H1 (cell line): Measurements from ENCODE around the gene DHH. TPM values are rescaled to one million over a fixed set of nuclear protein-coding genes. Genes with fewer than 3 reads are reported as not detected.

Experiments used
- CTCF ChIA-PET: fragments of 300-600 bp; sonication (Branson Sonifier 250); formaldehyde crosslinking; loops from one replicate; lab custom pipeline; 2021; ENCODE audit not compliant: partially characterized antibody; lab: Charles Lee
- POLR2A ChIA-PET: fragments of 300-600 bp; sonication (Branson Sonifier 250); formaldehyde crosslinking; loops from one replicate; lab custom pipeline; 2021; ENCODE audit warnings: inconsistent platforms; ENCODE audit not compliant: partially characterized antibody; lab: Charles Lee
- DNase-seq, 2 experiments: peaks; one replicate each; pipeline versions ENCODE4 v3.0.0 to v3.0.0-alpha.2; 2010 to 2022; ENCODE audit warnings: low spot score in 2 of 2, low read depth in 1 of 2, mixed read lengths in 1 of 2
- FAIRE-seq: peaks from 2 replicates; lab custom pipeline; 2011; peaks lifted over from hg19 to GRCh38; lab: Jason Lieb, UNC
- H2AFZ ChIP-seq: 2 replicates; pipeline ENCODE4 v1.8.1; 2012; ENCODE audit warnings: low read length, inconsistent platforms
- H2AK5ac ChIP-seq: 2 replicates; pipeline ENCODE4 v1.6.1; 2013; ENCODE audit warnings: low read depth, low read length
- H2BK120ac ChIP-seq: replicated peaks from 2 replicates; pipeline ENCODE3; 2013; ENCODE audit warnings: low read depth, low read length, inconsistent platforms
- H2BK12ac ChIP-seq: 2 replicates; pipeline ENCODE4 v1.6.1; 2013; ENCODE audit warnings: low read depth, low read length
- H2BK15ac ChIP-seq: 2 replicates; pipeline ENCODE4 v1.6.1; 2013; ENCODE audit warnings: low read length
- H2BK20ac ChIP-seq: 2 replicates; pipeline ENCODE4 v1.6.1; 2013; ENCODE audit warnings: low read length
- H2BK5ac ChIP-seq: 2 replicates; pipeline ENCODE4 v1.6.1; 2013; ENCODE audit warnings: low read depth, low read length
- H3K14ac ChIP-seq: 2 replicates; pipeline ENCODE4 v1.6.1; 2013; ENCODE audit warnings: inconsistent platforms; ENCODE audit not compliant: insufficient read length
- H3K18ac ChIP-seq: 2 replicates; pipeline ENCODE4 v1.6.1; 2013; ENCODE audit warnings: low read length; ENCODE audit errors: extremely low read depth
- H3K23ac ChIP-seq: 2 replicates; pipeline ENCODE4 v1.6.1; 2013; ENCODE audit warnings: inconsistent platforms; ENCODE audit not compliant: insufficient read length
- H3K23me2 ChIP-seq: 2 replicates; pipeline ENCODE4 v1.6.1; 2013; ENCODE audit warnings: low read depth, low read length
- H3K27ac ChIP-seq: 2 replicates; pipeline ENCODE4 v1.6.1; 2011; ENCODE audit warnings: low read depth, low read length, inconsistent platforms
- H3K27me3 ChIP-seq, 4 experiments: replicated peaks in 1 of 4; 1 replicate in 1 of 4; 2 replicates in 3 of 4; pipeline versions ENCODE4 v1.6.1 to v1.8.1; 2011 to 2013; ENCODE audit warnings: low read length in 3 of 4, mild to moderate bottlenecking in 3 of 4, inconsistent platforms in 2 of 4, mixed read lengths in 2 of 4, moderate library complexity in 1 of 4; ENCODE audit not compliant: control insufficient read depth in 3 of 4, insufficient read depth in 3 of 4; ENCODE audit errors: extremely low read depth in 1 of 4
- H3K36me3 ChIP-seq, 4 experiments: 2 replicates each; pipeline versions ENCODE4 v1.6.1 to v1.8.1; 2011 to 2013; ENCODE audit warnings: mild to moderate bottlenecking in 4 of 4, low read length in 3 of 4, moderate library complexity in 2 of 4, control low read depth in 1 of 4, inconsistent platforms in 1 of 4; ENCODE audit not compliant: insufficient read depth in 4 of 4, control insufficient read depth in 2 of 4
- H3K4ac ChIP-seq: replicated peaks from 2 replicates; pipeline ENCODE3; 2013; ENCODE audit warnings: low read length, low read depth, mixed read lengths, inconsistent platforms; ENCODE audit not compliant: insufficient read length
- H3K4me1 ChIP-seq, 4 experiments: replicated peaks in 1 of 4; 1 replicate in 1 of 4; 2 replicates in 3 of 4; pipeline versions ENCODE4 v1.6.1 to v1.8.1; 2011 to 2013; ENCODE audit warnings: low read length in 3 of 4, inconsistent platforms in 2 of 4, mixed read lengths in 1 of 4; ENCODE audit not compliant: insufficient read depth in 4 of 4, control insufficient read depth in 3 of 4
- H3K4me2 ChIP-seq, 2 experiments: 2 replicates each; pipeline versions ENCODE4 v1.6.1 to v1.8.1; 2011 to 2013; ENCODE audit warnings: low read depth in 2 of 2, low read length in 2 of 2, control low read depth in 1 of 2, inconsistent platforms in 1 of 2, mild to moderate bottlenecking in 1 of 2; ENCODE audit not compliant: insufficient read depth in 1 of 2
- H3K4me3 ChIP-seq, 4 experiments: fragments of 200-600, 300-600 bp in 1 of 4; sonication (generic), shearing (Covaris generic), sonication (Bioruptor Twin) in 1 of 4; 2 replicates each; pipeline versions ENCODE4 v1.5.1 to v1.8.1; 2011 to 2016; ENCODE audit warnings: low read length in 4 of 4, low read depth in 3 of 4, control low read depth in 2 of 4, inconsistent platforms in 2 of 4, mild to moderate bottlenecking in 2 of 4, mixed read lengths in 1 of 4, moderate library complexity in 1 of 4; ENCODE audit not compliant: insufficient read depth in 2 of 4; ENCODE audit errors: extremely low read depth in 1 of 4
- H3K56ac ChIP-seq: replicated peaks from 2 replicates; pipeline ENCODE3; 2013; ENCODE audit warnings: low read depth, mild to moderate bottlenecking, mixed read lengths, low read length, inconsistent platforms; ENCODE audit not compliant: insufficient read length
- H3K79me1 ChIP-seq: 2 replicates; pipeline ENCODE4 v1.6.1; 2013; ENCODE audit warnings: low read depth, low read length, control low read depth
- H3K79me2 ChIP-seq, 2 experiments: 2 replicates each; pipeline versions ENCODE4 v1.6.1 to v1.8.1; 2012 to 2013; ENCODE audit warnings: low read length in 2 of 2, mild to moderate bottlenecking in 2 of 2, inconsistent platforms in 1 of 2; ENCODE audit not compliant: insufficient read depth in 2 of 2, control insufficient read depth in 1 of 2
- H3K9ac ChIP-seq, 4 experiments: replicated peaks in 1 of 4; 1 replicate in 1 of 4; 2 replicates in 3 of 4; pipeline versions ENCODE4 v1.6.1 to v1.8.1; 2011 to 2013; ENCODE audit warnings: low read depth in 3 of 4, low read length in 3 of 4, control low read depth in 2 of 4, mild to moderate bottlenecking in 2 of 4, moderate library complexity in 2 of 4, inconsistent platforms in 1 of 4; ENCODE audit errors: extremely low read depth in 1 of 4
- H3K9me3 ChIP-seq, 2 experiments: 2 replicates each; pipeline versions ENCODE4 v1.6.1 to v1.8.1; 2012 to 2013; ENCODE audit warnings: mild to moderate bottlenecking in 2 of 2, moderate library complexity in 2 of 2, control low read depth in 1 of 2, inconsistent platforms in 1 of 2, low read depth in 1 of 2, low read length in 1 of 2, mixed read lengths in 1 of 2; ENCODE audit not compliant: insufficient read depth in 2 of 2
- H4K20me1 ChIP-seq, 2 experiments: replicated peaks in 1 of 2; 2 replicates each; pipeline versions ENCODE3 to v1.8.1; 2011 to 2013; ENCODE audit warnings: inconsistent platforms in 2 of 2, low read length in 2 of 2, mild to moderate bottlenecking in 1 of 2; ENCODE audit not compliant: insufficient read depth in 2 of 2, control insufficient read depth in 1 of 2
- H4K5ac ChIP-seq: 2 replicates; pipeline ENCODE4 v1.6.1; 2013; ENCODE audit warnings: low read length, low read depth, mixed read lengths, inconsistent platforms; ENCODE audit not compliant: insufficient read length
- H4K8ac ChIP-seq: 2 replicates; pipeline ENCODE4 v1.8.0; 2013; ENCODE audit warnings: mild to moderate bottlenecking, moderate library complexity, low read length, inconsistent platforms; ENCODE audit not compliant: insufficient read depth; ENCODE audit errors: extremely low read depth
- H4K91ac ChIP-seq: replicated peaks from 2 replicates; pipeline ENCODE3; 2013; ENCODE audit warnings: low read length, mixed read lengths, inconsistent platforms; ENCODE audit not compliant: insufficient read length
- CBX5 ChIP-seq: fragments of 300-800, 300-1000 bp; sonication (generic); IDR thresholded peaks from 2 replicates; pipeline ENCODE4 v1.7.1; 2016; ENCODE audit warnings: antibody characterized with exemption, low read length, low read depth
- CHD1 ChIP-seq: IDR thresholded peaks from 2 replicates; pipeline ENCODE4 v1.6.1; 2012; ENCODE audit warnings: low read depth, low read length, improper control_type of control experiment
- CHD2 ChIP-seq: IDR thresholded peaks from 2 replicates; pipeline ENCODE4 v1.6.1; 2012; ENCODE audit warnings: low read length, improper control_type of control experiment
- CTBP2 ChIP-seq: IDR thresholded peaks from 2 replicates; pipeline ENCODE4 v1.7.0; 2011; ENCODE audit warnings: borderline replicate concordance, mild to moderate bottlenecking, moderate library complexity, mixed read lengths, low read length; ENCODE audit not compliant: insufficient read depth, insufficient read length
- HDAC2 ChIP-seq, 2 experiments: fragments of 300-600 bp in 1 of 2; sonication (generic) in 1 of 2; IDR thresholded peaks; 2 replicates each; pipeline ENCODE4 v1.6.1; 2011 to 2012; ENCODE audit warnings: low read depth in 2 of 2, low read length in 2 of 2, mild to moderate bottlenecking in 2 of 2, moderate library complexity in 2 of 2, borderline replicate concordance in 1 of 2, inconsistent platforms in 1 of 2
- JUN ChIP-seq: IDR thresholded peaks from 2 replicates; pipeline ENCODE4 v1.6.1; 2011; ENCODE audit warnings: low read depth, mild to moderate bottlenecking, improper control_type of control experiment, low read length
- KDM4A ChIP-seq: IDR thresholded peaks from one replicate; pipeline ENCODE4 v1.7.1; 2012; ENCODE audit warnings: low read depth, mild to moderate bottlenecking, moderate library complexity, low read length, inconsistent platforms; ENCODE audit not compliant: severe bottlenecking
- KDM5A ChIP-seq: fragments of 200-600 bp; IDR thresholded peaks from 2 replicates; pipeline ENCODE4 v1.7.1; 2012; ENCODE audit warnings: mild to moderate bottlenecking, low read length, inconsistent platforms, mixed read lengths
- POLR2A ChIP-seq, 2 experiments: IDR thresholded peaks; 1 replicate in 1 of 2; 2 replicates in 1 of 2; pipeline ENCODE4 v1.6.1; 2011; ENCODE audit warnings: low read depth in 2 of 2, low read length in 2 of 2, mild to moderate bottlenecking in 2 of 2; ENCODE audit errors: control extremely low read depth in 1 of 2
- POLR2AphosphoS5 ChIP-seq: IDR thresholded peaks from 2 replicates; pipeline ENCODE4 v1.6.1; 2011; ENCODE audit warnings: low read depth, low read length
- POU5F1 ChIP-seq: IDR thresholded peaks from 2 replicates; pipeline ENCODE4 v1.6.1; 2011; ENCODE audit warnings: low read depth, mild to moderate bottlenecking, low read length, moderate library complexity
- SIX5 ChIP-seq: IDR thresholded peaks from 2 replicates; pipeline ENCODE4 v1.6.1; 2011; ENCODE audit warnings: mild to moderate bottlenecking, low read depth, low read length
- YY1 ChIP-seq: IDR thresholded peaks from 2 replicates; pipeline ENCODE4 v1.6.1; 2011; ENCODE audit warnings: low read depth, mild to moderate bottlenecking, low read length
- WGBS, 2 experiments: shearing (Covaris generic) in 1 of 2; methylation state at CpG; one replicate each; pipeline versions ENCODE4 v1.1.6 to v1.1.7; 2013 to 2015; ENCODE audit warnings: low lambda C conversion rate in 2 of 2, mixed read lengths in 2 of 2, inconsistent platforms in 1 of 2, low coverage in 1 of 2, missing lambda C conversion rate in 1 of 2; ENCODE audit not compliant: insufficient replicate concordance in 2 of 2, insufficient coverage in 1 of 2, insufficient read length in 1 of 2; ENCODE audit errors: extremely low coverage in 1 of 2, missing lambda C conversion rate in 1 of 2; 5-methylcytosine and 5-hydroxymethylcytosine counted together
- polyA plus RNA-seq, 7 experiments: library from polyadenylated mRNA; depleted of rRNA in 3 of 7; stranded (reverse) in 5 of 7; unstranded in 2 of 7; fragments of >200 nt in 5 of 7; fragments of 200-250 nt in 2 of 7; gene quantifications; 1 replicate in 5 of 7; 2 replicates in 1 of 7; 4 replicates in 1 of 7; pipeline versions ENCODE4 v1.2.1 to v1.2.3, GENCODE V29; 2011 to 2013; ENCODE audit warnings: missing spikeins in 2 of 7, mixed read lengths in 2 of 7
- total RNA-seq: library from RNA; stranded (reverse); fragmentation: NEBNext Ultra II Directional; extraction: Animal tissue kit (Norgen Biotek cat#: 25700); gene quantifications from 2 replicates; pipeline ENCODE4 v1.2.1, GENCODE V29; 2021

DHH gene
- total and polyA plus RNA-seq, 2 of the 8 experiments (the other 6 are each of a cell fraction or from before 2014, with no cell fraction given), result 0.03 to 0.11 TPM

GRCh38 chr12:49039421-49040363, 54.9 kb downstream of the DHH start:
- Histone ChIP-seq H3K23me2 (no peaks in the 10 kb centered on the region), H2BK12ac (no peak overlapping the region), H4K20me1 (peaks cover 15 to 34% of the 10 kb centered on the region in 2 experiments), H2BK5ac (no peak overlapping the region), H3K56ac (no peak overlapping the region), H3K23ac (no peak overlapping the region), H2AFZ (no peak overlapping the region), H3K18ac (no peak overlapping the region), H2BK15ac (no peak overlapping the region), H3K4ac (no peak overlapping the region), H2BK120ac (no peak overlapping the region), H3K4me3 (no peak overlapping the region), H2AK5ac (no peak overlapping the region), H4K8ac (no peak overlapping the region), H3K4me1 (no peaks in the 10 kb centered on the region), H4K5ac (no peak overlapping the region), H3K79me1 (no peaks in the 10 kb centered on the region; the same call in 1 of the 2 replicates), H3K79me2 (no peaks in the 10 kb centered on the region), H3K4me2 (no peak overlapping the region), H3K27ac (no peak overlapping the region), H2BK20ac (no peak overlapping the region), H3K14ac (no peak overlapping the region), H3K9me3 (no peaks in the 10 kb centered on the region), H3K36me3 (peaks cover 49 to 89% (median 80%) of the 10 kb centered on the region in 4 experiments), H3K27me3 (no peaks in the 10 kb centered on the region), H4K91ac (no peak overlapping the region), H3K9ac (no peak overlapping the region)
- WGBS, 2 experiments, result 93% methylated on average over 27 of the region's 30 CpGs; no CpG with 5 or more reads in 1 of the 2 experiments
- ChIA-PET POLR2A (interaction anchor here (0.6 to 22.2 kb wide), 6 partner anchors 1 to 376 kb away, joined by 3 to 339 read pairs (median 3); no protein-coding TSS in a partner anchor), CTCF (interaction anchor here (0.7 to 12.2 kb wide), 15 partner anchors 7 to 221 kb away, joined by 3 to 126 read pairs (median 4); no protein-coding TSS in a partner anchor)
- DNase-seq, result no peak
- no peak for FAIRE-seq
- TF ChIP-seq SIX5 (no peak), KDM4A (no peak), POLR2AphosphoS5 (no peak), CTBP2 (no peak), YY1 (no peak), CHD2 (no peak), POU5F1 (no peak), HDAC2 (IDR thresholded peaks at IDR 0.05; ENCODE audit: borderline replicate concordance in 1 of 2, low read depth in 2 of 2, low read length in 2 of 2) (no peak), JUN (no peak), POLR2A (IDR thresholded peaks at IDR 0.05; ENCODE audit: control extremely low read depth in 1 of 2, low read depth in 2 of 2, low read length in 2 of 2) (no peak), CHD1 (no peak), KDM5A (no peak), CBX5 (no peak)
